PFSK-1 (cell line): Measurements from ENCODE around the gene CCR3.

Experiments used
- POLR2AphosphoS5 ChIP-seq: IDR thresholded peaks from 2 replicates; pipeline ENCODE4 v1.6.1; 2012; ENCODE audit warnings: low read depth, mild to moderate bottlenecking, control low read depth, low read length, moderate library complexity
- SIN3A ChIP-seq: IDR thresholded peaks from 2 replicates; pipeline ENCODE4 v1.6.1; 2012; ENCODE audit warnings: mild to moderate bottlenecking, low read length, moderate library complexity, borderline replicate concordance; ENCODE audit not compliant: insufficient read depth
- TAF1 ChIP-seq: IDR thresholded peaks from 2 replicates; pipeline ENCODE4 v1.6.1; 2012; ENCODE audit warnings: low read length, control low read depth, borderline replicate concordance; ENCODE audit not compliant: insufficient read depth

DNA sequence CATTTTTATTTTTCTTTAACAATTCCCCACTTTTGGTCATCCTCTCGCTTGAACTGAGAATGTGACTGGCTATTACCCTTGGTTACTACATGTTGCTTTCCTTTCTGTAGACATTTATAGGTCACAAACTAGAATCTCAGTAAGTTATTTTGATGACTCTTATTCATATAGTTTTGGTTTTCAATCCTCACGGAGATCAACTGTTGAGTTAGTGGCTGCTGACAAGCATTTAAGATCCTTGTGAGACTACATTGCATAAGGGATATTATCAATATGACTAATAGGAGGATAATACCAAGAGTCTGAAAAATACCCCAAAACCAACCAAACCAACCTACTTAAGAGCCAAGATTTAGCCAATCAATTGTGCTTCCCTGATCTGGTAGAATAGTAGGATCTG, 16.3 kb downstream of the CCR3 start:
- TF ChIP-seq SIN3A (no peak), POLR2AphosphoS5 (no peak), TAF1 (no peak)
